UCSD-AML1 (cell line): ENCODE data around the gene KLK8.
"Not testable (repeated sequence)": the region's sequence is repeated elsewhere in the genome, so short reads cannot be mapped to it uniquely, and the experiment has no call there.

ENCODE experiments used
- DNase-seq: peaks from one replicate; lab custom pipeline; 2025; ENCODE audit not compliant: unreplicated experiment; lab: John Stamatoyannopoulos, UW

Gene KLK8

DNA sequence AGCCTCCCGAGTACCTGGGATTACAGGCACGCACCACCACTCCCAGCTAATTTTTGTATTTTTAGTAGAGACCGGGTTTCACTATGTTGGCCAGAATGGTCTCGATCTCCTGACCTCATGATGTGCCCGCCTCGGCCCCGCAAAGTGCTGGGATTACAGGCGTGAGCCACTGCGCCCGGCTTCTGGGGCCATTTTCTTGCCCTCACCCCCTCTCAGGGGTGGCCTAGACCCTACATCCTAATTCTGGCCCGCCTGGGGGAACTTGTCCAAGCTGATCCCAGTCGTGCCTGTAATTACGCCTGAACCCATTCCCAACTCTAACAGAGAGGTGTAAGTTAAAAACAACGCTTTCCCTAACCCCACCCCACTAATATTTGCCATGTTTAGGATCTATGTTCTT is 17.0 kb downstream of the KLK8 start:
- DNase-seq = not testable (repeated sequence)

DNA sequence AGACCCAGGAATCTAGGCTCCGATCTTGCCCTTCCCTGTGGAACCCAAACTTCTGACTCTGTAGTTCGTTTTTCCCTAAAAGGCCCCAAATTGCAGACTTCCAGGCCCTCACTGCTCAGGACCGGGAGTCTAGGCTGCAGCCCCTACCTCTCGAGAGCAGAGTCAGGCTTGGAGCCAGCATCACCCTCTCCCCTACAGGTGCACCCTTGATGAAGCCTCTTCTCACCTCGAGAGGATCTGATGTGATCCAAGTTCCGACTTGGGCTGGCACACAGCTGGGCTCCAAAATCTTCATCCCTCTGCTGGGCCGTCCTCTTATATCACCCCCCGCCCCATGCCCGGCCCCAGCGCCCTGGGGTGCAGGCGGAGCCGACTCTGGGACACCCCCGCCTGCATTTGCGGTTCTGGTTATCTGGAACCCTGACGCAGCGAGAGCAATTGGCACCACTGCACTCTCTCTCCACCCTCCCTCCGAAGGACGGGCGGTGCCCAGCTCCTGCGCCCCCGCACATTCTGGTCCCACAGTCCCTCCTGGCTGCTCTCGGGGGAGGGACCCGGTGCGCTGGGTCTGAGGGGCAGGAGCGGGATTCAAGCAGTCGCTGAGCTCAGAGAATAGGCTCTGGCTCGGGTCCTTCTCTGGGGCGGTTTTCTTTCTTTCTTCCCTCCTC is 17.6 kb downstream of the KLK8 start, which contains the start of gene KLK7:
Gene KLK7 (minus strand): TSS at position 293 of the 668 bp plus-strand sequence. CDS start 1,518 bp downstream, outside the sequence.
- no peak for DNase-seq

DNA sequence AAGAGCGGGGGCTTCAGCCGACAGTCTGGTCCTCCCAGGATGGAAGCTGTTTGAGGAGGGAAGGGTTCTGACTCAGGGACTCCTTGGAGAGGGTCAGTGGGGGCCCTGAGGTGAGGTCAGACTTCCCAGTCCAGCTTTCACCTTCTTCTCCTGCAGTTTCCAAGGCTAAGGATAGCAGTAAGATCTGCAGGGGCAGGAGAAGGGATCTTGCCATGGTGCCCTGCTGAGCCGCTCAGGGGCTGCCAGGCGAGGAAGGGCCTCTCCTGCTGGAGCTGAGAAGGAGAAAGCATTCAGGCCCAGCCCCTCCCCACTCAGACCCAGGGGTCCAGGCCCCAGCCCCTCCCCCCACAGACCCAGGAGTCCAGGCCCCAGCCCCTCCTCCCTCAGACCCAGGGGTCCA is 19.2 kb downstream of the KLK8 start:
- no peak for DNase-seq

DNA sequence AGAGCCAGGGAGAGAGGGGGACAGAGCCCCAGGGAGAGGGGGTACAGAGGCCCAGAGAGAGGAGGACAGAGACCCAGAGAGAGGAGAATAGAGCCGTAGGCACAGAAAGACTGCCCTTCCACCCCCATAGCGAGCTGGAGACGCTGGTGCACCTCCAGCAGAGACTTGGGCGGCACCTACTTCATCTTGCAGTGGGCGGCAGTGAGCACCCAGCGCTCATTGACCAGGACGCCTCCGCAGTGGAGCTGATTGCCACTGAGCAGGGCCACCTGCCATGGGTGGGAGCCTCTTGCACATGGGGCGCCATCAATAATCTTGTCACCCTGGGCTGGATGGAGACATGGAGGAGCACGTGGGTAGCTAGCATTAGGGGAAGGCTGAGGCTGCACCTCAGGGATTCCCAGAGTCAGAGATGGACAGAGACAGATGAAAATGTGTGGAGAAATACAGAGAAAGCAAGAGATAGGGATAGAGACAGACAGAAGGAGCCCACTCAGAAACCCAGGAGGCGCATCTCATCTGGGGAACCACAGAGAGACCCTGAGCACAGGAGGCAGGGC is 19.7 kb downstream of the KLK8 start:
- no peak for DNase-seq

DNA sequence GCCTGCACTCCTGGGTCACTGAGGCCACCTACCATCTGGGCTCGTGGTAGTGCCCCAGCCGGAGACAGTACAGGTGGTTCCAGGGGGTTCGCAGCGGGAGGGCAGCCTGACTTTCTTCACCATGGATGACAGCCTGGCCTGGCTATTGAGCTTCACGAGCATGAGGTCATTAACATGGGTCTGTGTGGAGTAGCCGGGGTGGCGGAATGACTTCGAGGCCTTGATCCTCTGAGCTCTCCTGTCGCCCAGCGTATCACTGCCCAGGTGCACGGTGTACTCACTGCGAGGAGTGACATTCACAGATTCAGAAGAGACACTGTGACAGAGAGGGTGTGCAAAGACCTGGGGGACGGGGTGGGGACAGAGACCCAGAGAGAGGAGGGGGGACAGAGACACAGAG is 21.2 kb downstream of the KLK8 start:
- no peak for DNase-seq

DNA sequence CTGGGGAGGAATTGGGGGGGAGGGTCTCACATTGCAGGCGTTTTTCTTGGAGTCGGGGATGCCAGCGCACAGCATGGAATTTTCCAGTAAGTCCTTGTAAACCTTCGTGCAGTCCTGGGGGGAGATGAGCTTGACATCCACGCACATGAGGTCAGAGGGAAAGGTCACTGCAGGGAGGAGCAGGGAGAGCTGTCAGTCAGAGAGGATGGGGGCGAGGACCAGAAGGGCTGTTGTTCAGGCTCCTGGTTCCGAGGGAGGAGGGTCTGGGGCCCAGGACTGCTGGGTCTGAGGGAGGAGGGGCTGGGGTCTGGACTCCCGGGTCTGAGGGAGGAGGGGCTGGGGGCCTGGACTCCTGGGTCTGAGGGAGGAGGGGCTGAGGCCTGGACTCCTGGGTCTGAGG is 21.6 kb downstream of the KLK8 start:
- no peak for DNase-seq

DNA sequence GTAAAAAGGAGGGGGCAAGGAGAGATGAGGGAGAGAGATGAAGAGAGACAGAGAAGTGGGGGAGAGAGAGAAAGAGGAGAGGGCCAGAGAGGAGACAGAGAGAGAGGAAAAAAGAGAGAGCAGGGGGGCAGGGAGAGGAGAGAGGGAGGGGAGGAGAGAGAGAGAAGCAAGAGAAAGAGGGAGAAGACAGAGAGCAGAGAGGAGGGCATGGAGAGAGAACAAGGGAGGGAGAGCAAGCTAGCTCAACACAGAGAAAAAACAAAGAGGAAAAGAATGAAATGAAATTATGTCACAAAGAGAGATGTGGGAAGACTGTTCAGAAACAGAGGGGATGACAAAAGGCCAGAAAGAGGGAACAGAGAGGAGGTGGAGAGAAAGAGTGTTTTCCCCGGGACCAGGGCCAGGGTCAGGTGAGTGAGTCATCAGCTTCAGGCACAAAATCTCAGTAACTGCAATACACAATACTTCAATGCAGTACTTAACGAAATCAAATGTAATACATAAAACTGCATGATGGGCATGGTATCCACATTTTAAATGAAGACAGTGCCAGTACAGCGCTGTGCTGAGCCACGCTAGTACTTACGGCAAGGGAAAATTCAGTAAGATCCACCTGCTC is 22.5 kb downstream of the KLK8 start:
- no peak for DNase-seq

DNA sequence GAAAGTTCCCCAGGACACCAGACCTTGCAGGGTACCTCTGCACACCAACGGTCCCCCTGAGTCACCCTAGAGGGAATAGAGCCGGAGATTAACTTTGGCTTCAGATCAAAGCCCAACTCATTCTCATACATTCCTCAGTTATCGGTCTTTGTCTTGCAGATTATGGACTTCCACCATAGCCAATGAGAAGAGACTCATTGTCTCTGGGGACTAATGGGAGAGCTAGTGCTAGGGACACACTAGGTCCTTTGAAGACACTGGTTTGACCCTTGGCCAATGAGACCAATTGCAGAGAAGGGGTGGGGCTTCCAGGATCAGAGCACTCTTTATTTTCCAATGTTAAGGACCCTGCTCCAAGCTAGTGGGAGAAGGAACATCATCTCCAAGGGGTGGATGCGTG is 23.8 kb downstream of the KLK8 start:
- no peak for DNase-seq

DNA sequence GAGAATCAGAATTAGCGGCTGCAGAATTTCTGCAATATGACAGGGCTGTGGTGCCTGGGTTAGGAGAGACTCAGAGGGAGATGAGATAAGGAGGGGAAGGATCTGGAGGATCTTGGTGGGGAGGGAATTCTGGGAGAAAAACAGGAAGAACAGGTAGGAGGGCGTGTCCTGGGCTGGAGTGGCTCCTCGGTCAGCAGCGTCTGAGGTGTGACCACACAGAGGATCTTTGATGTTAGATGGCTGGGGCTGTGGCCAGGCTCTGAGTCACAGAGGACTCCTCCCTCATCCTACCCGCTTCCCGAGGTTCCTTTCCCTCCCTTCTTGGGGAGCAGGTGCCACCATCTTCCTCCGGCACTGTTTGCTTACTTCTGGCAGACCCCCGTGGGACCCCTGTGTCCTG is 25.6 kb downstream of the KLK8 start:
- no peak for DNase-seq

DNA sequence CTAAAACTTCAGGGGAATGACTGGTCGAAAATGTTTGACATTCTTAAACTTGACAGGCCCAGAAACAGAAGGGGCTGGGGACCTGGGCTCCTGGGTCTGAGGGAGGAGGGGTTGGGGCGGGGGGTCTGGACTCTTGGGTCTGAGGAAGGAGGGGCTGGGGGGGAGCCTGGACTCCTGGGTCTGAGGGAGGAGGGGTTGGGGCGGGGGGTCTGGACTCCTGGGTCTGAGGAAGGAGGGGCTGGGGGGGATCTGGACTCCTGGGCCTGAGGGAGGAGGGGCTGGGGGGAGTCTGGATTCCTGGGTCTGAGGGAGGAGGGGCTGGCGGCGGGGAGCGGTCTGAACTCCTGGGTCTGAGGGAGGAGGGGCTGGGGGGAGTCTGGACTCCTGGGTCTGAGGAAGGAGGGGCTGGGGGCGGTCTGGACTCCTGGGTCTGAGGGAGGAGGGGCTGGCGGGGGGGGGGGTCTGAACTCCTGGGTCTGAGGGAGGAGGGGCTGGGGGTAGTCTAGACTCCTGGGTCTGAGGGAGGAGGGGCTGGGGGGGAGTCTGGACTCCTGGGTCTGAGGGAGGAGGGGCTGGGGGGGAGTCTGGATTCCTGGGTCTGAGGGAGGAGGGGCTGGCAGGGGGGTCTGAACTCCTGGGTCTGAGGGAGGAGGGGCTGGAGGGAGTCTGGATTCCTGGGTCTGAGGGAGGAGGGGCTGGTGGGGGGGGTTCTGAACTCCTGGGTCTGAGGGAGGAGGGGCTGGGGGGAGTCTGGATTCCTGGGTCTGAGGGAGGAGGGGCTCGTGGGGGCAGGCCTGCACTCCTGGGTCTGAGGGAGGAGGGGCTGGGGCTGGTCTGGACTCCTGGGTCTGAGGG is 26.5 kb downstream of the KLK8 start:
- DNase-seq = no peak

DNA sequence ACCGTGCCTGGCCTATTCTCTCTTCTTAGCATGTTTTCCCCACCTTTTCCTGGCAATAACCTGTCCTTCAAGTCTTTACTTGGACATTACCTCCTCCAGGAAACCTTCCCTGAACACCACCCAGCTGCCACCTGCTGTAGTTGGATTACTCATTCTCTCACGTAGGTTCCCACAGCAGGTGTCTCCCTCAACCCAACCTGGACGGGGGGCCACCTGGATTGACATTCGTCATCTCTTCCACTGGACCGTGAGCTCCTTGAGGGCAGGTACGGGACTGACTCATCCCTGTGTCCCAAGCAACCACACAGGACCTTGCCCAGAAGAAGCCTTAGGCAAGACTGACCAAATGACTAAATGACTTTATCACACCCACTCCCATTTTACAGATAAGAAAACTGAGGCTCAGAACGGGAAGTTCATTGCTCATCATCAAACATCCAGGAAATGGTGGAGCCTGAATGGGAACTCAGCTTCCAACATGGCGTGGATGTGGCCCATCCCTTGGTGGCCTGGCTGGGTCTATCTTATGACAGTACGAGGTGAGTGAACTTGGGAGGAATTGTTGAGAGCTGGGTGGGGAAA is 28.5 kb downstream of the KLK8 start:
- no peak for DNase-seq

DNA sequence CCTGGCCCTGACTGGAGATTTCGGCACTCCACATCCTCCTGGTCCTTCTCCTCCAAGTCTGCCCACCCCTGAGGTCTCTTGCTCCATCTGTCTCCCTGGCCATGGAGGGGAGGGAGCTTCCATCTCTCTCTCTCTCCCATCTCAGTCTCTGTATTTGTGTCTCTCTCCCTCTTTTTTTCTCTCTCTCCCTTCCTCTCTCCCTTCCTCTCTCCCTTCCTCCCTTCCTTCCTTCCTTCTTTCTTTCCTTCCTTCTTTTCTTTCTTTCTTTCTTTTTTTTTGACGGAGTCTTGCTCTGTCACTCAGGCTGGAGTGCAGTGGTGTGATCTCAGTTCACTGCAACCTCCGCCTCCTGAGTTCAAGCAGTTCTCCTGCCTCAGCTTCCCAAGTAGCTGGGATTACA is 31.6 kb downstream of the KLK8 start:
- DNase-seq = not testable (repeated sequence)

DNA sequence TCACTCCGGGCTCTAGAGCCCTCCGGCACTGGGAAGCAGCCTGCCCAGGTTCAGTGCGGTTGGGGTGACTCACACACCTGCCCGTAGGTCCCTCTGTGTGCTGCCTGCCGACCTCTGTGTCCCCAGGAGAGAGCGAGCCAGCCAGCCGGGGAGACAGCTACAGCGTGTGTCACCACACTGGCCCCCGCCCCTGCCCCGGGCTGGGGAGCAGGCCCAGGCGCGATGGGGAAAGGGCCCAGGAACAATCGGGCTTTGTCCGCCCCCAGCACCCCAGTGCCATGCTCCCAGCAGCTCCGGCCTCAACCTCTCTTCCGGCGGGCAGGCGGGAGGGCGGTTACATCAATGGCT is 32.0 kb downstream of the KLK8 start, which contains the start of gene KLK6:
Gene KLK6 (minus strand): TSS at position 179 of the 348 bp plus-strand sequence. CDS start 1,487 bp downstream, outside the sequence.
- DNase-seq = no peak

DNA sequence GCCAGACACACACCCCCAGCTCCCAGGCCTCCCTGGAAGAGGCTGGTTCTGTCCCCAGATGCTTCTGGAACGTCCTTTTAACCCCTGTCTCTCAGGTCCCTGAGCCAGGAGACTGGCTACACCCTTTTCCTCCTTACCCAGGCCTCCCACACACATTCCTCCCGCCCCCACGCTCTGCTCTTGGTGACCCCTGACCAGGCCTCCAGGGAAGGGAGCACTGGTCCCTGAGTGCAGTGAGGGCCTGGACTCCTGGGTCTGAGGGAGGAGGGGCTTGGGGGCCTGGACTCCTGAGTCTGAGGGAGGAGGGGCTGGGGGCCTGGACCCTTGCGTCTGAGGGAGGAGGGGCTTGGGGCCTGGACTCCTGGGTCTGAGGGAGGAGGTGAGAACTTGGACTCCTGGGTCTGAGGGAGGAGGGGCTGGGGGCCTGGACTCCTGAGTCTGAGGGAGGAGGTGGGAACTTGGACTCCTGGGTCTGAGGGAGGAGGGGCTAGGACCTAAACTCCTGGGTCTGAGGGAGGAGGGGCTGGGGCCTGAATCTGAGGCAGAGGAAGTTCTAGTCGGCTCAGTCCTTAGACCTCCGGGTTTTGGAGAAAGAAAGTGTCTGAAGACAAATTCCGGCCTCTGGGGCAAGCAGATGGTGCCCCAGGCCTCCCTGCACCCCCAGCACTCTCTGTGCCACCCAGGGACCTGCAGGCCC is 32.5 kb downstream of the KLK8 start:
- DNase-seq = no peak

DNA sequence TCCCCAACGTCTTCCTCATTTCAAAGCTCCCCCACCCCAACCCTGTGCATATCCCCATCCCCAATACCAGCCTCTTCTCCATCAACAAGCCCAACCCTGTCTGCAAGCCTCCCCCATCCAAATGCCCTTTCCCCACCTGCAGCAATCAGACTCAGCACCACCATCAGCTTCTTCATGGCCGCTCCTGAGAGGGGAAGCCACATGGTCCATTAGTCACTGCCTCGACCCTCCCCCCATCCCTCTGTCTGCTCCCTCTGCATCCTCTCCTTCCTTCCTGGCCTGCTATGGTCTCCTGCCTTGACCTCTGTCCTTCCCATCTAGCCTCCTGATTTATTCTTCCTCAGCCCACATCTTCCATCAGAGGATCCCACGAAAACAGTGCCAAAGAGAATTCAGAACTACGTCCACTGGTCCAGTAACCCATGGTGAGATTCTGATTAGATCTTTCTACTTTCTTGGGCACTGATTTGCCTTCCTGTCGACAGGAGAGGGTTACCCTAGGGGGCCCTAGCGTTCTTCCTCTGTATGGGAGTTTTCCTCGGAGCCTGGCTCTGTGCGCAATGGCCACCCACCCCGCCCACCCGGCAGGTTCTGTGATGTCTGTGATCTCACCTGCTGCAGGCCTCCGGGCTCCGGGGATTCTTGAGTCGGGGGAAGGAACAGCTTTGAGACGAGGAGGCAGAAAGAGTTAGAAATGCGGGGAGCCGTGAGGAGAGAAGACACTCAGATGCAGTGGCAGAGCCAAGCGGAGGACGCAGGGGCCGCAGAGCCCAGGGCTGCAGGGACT is 33.3 kb downstream of the KLK8 start:
- no peak for DNase-seq

DNA sequence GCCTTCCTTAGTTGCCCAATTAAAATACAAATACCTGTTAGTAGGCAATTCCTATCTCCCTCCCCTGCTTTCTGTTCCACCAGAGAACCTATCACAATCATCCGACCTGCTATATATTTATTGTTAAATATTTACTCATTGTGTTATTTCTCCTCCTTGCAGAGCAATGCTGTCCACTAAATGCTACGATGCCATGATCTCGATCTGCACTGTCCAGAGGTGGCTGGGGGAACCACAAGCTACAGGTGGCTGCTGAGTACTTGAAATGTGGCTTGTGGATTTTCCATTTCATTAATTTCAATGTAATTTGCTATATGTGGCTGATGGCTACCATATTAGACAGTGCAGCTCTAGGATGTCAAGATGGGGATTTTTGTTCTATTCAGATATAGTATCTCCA is 37.1 kb downstream of the KLK8 start:
- DNase-seq = no peak

DNA sequence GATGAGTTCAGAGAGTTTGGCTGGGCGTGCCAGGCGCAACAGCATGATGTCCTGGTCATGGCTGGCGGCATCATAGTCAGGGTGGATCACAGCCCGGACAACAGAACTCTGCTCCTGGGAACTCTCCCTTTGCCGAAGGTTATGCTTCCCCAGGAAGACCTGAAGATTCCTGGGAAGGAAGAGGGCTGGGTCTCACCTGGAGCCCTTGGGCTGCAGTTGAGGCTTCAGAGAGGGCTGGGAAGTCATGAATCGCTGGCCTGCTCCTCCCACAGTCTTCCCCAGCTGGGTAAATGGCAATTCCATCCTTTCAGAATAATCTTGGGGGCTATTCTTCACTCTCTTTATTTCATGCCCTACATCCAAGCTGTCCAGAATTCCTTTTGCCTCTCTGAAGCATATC is 38.0 kb downstream of the KLK8 start:
- no peak for DNase-seq

DNA sequence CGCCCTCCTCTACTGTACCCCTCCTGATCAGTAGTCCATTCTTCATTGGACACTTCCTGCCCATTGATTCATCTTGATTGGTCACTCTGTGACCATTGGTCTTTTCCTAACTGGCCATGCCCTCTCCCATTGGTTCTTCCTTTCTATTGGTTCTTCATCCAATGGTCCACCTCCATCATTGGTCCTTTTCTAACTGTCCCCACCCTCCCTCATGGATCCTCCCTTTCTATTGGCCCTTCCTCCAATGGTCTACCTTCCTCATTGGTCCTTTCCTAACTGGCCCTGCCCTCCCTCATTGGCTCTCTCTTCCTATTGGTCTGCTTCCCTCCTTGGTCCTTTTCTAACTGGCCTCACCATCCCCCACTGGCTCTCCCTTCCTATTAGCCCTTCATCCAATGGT is 39.2 kb downstream of the KLK8 start:
- DNase-seq = no peak

DNA sequence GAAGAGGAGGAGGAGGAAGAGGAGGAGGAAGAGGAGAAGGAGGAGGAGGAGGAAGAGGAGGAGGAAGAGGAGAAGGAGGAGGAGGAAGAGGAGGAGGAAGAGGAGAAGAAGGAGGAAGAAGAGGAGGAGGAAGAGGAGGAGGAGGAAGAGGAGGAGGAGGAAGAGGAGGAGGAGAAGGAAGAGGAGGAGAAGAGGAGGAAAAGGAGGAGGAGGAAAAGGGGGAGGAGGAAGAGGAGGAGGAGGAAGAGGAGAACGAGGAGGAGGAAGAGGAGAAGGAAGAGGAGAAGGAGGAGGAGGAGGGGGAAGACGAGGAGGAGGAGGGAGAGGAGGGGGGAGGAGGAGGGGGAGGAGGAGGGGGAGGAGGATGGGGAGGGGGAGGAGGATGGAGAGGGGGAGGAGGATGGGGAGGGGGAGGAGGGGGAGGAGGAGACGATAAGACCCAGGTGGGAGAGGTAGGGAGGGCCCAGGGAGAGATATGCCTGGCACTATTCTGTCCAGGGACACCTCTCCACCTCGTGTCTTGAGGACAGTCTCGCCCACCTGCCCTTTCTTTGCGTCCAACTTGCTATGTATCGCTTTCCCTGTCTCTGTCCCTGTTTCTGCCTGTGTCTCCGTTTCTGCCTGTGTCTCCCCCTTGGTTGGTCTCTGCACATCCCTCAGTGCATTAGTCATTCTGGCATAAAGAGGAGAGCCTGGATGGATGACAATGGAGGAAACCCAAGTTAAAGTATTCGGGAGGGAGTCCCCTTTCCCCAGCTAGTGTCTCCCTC is 41.5 kb downstream of the KLK8 start:
- no peak for DNase-seq
